ENCODE data around the gene XRCC3.
"Not testable (repeated sequence)": the region's sequence is repeated elsewhere in the genome, so short reads cannot be mapped to it uniquely, and the experiment has no call there.

Gene XRCC3

GRCh38 chr14:103656756-103657133, 58.5 kb downstream of the XRCC3 start:
- no peak for DNase-seq

GRCh38 chr14:103656031-103656755, 59.1 kb downstream of the XRCC3 start:
- DNase-seq = no peak

GRCh38 chr14:103654619-103655018, 60.6 kb downstream of the XRCC3 start:
- DNase-seq = no peak

- DNase-seq = no peak
These were observed 61.4 kb downstream of the XRCC3 start for GRCh38 chr14:103653805-103654204.

GRCh38 chr14:103653336-103653735, 61.9 kb downstream of the XRCC3 start:
- DNase-seq = not testable (repeated sequence)

- DNase-seq = no peak
These were observed 62.4 kb downstream of the XRCC3 start for GRCh38 chr14:103652806-103653205.

GRCh38 chr14:103651585-103651984, 63.7 kb downstream of the XRCC3 start:
- no peak for DNase-seq

GRCh38 chr14:103650213-103650612, 65.0 kb downstream of the XRCC3 start:
- DNase-seq = no peak

GRCh38 chr14:103649001-103649400, 66.2 kb downstream of the XRCC3 start:
- DNase-seq = no peak
